ENCODE measurements around the gene GAS6.

DNA sequence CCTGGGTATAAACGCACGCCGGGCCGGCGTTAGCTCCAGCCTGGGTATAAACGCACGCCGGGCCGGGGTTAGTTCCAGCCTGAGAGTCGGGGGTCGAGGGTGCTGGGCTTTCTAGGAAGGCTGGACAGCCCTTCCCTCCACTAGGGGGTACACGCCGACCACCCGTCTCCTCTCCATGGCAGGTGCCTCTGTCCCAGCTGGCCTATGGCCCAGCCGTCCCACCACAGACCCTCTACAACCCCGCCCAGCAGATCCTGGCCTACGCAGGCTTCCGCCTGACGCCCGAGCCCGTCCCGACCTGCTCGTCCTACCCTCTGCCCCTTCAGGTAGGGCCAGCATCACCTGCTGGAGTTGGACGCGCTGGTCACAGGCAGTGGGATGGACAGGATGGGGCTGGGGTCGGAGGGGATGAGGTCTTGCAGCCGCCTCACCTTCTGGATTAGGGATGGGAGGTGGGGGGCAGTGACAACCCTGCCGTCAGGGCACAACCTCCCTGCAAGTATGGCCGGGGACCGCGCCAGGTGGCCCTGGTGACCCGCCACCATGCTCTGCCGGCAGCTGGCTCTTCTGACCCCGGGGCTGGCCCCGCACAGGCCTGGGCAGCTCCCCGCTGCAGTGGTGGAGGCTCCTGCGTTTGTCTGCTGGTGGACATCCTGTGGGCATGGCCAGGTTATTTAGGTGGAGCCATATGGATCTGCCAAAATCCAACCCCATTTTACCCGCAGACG, 59.0 kb downstream of the GAS6 start:
- TF ChIP-seq, protein P1, sequence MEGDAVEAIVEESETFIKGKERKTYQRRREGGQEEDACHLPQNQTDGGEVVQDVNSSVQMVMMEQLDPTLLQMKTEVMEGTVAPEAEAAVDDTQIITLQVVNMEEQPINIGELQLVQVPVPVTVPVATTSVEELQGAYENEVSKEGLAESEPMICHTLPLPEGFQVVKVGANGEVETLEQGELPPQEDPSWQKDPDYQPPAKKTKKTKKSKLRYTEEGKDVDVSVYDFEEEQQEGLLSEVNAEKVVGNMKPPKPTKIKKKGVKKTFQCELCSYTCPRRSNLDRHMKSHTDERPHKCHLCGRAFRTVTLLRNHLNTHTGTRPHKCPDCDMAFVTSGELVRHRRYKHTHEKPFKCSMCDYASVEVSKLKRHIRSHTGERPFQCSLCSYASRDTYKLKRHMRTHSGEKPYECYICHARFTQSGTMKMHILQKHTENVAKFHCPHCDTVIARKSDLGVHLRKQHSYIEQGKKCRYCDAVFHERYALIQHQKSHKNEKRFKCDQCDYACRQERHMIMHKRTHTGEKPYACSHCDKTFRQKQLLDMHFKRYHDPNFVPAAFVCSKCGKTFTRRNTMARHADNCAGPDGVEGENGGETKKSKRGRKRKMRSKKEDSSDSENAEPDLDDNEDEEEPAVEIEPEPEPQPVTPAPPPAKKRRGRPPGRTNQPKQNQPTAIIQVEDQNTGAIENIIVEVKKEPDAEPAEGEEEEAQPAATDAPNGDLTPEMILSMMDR (conservative IDR thresholded peaks at IDR 0.05 in 1 of 2, IDR thresholded peaks at IDR 0.05 in 1 of 2; ENCODE audit: low read depth in 1 of 2, low read length in 2 of 2): no peak
- no peak for TF ChIP-seq EZH2 (IDR thresholded peaks at IDR 0.05; ENCODE audit: low read length, missing control alignments)
